HepG2 (cell line): ENCODE results near the gene CPSF4. TPM values are rescaled to one million over a fixed set of nuclear protein-coding genes. Genes with fewer than 3 reads are reported as not detected.

ENCODE experiments used
- CBX1 ChIP-seq: IDR thresholded peaks from one replicate; pipeline ENCODE4 v1.6.1; 2016; ENCODE audit warnings: antibody characterized with exemption, low read depth
- DPF2 ChIP-seq: sonication (generic); formaldehyde crosslinking; IDR thresholded peaks from 2 replicates; pipeline ENCODE4 v1.4.0; 2020; ENCODE audit warnings: mild to moderate bottlenecking, low read depth, missing genetic modification reagents, borderline replicate concordance
- E2F2 ChIP-seq: sonication (generic); formaldehyde crosslinking; IDR thresholded peaks from 2 replicates; pipeline ENCODE4 v1.4.0; 2020; ENCODE audit warnings: missing genetic modification reagents, borderline replicate concordance
- GLI4 ChIP-seq: sonication (generic); formaldehyde crosslinking; IDR thresholded peaks from 2 replicates; pipeline ENCODE4 v1.5.1; 2020; ENCODE audit warnings: missing genetic modification reagents, mild to moderate bottlenecking, moderate library complexity, borderline replicate concordance
- KAT8 ChIP-seq: IDR thresholded peaks from 2 replicates; pipeline ENCODE4 v1.6.1; 2016; ENCODE audit warnings: missing genetic modification reagents, missing compliant biosample characterization
- KDM5B ChIP-seq: sonication (generic); formaldehyde crosslinking; IDR thresholded peaks from 2 replicates; pipeline ENCODE4 v1.4.0; 2020; ENCODE audit warnings: missing genetic modification reagents, mild to moderate bottlenecking, borderline replicate concordance
- MNT ChIP-seq: fragments of 450-650 bp; IDR thresholded peaks from 2 replicates; pipeline ENCODE4 v1.6.1; 2016
- MZF1 ChIP-seq: sonication (generic); formaldehyde crosslinking; IDR thresholded peaks from 2 replicates; pipeline ENCODE4 v1.8.1; 2023; ENCODE audit warnings: mild to moderate bottlenecking, missing genetic modification reagents, borderline replicate concordance
- NCOR1 ChIP-seq: fragments of 200-600 bp; sonication (generic); IDR thresholded peaks from 2 replicates; pipeline ENCODE4 v1.7.0; 2017; ENCODE audit warnings: antibody characterized with exemption, low read length, borderline replicate concordance
- NFRKB ChIP-seq: fragments of 450-650 bp; IDR thresholded peaks from 2 replicates; pipeline ENCODE4 v1.6.1; 2017
- PPARG ChIP-seq: conservative IDR thresholded peaks from 2 replicates; pipeline ENCODE4 v1.6.1; 2016; ENCODE audit warnings: missing biosample characterization, missing genetic modification reagents
- SMAD9 ChIP-seq: sonication (generic); formaldehyde crosslinking; IDR thresholded peaks from 2 replicates; pipeline ENCODE4 v1.5.1; 2020; ENCODE audit warnings: mild to moderate bottlenecking, missing genetic modification reagents
- SNRNP70 ChIP-seq: fragments of 200-400 bp; formaldehyde crosslinking; IDR thresholded peaks from 2 replicates; pipeline ENCODE4 v1.6.1; 2017; ENCODE audit warnings: mild to moderate bottlenecking, low read depth, low read length, moderate library complexity
- STAT6 ChIP-seq: sonication (generic); formaldehyde crosslinking; IDR thresholded peaks from 2 replicates; pipeline ENCODE4 v1.4.0; 2020; ENCODE audit warnings: missing genetic modification reagents, mild to moderate bottlenecking, borderline replicate concordance
- TBL1XR1 ChIP-seq: fragments of 150-350 bp; IDR thresholded peaks from 2 replicates; pipeline ENCODE4 v1.6.1; 2014; ENCODE audit warnings: borderline replicate concordance, low read length; ENCODE audit not compliant: partially characterized antibody
- TBX3 ChIP-seq: fragments of 450-650 bp; IDR thresholded peaks from 2 replicates; pipeline ENCODE4 v1.6.1; 2017; ENCODE audit warnings: antibody characterized with exemption, mild to moderate bottlenecking, inconsistent platforms, borderline replicate concordance
- ZBTB43 ChIP-seq: sonication (generic); formaldehyde crosslinking; conservative IDR thresholded peaks from 2 replicates; pipeline ENCODE4 v1.4.0; 2020; ENCODE audit warnings: missing genetic modification reagents
- ZMAT3 ChIP-seq: sonication (generic); formaldehyde crosslinking; conservative IDR thresholded peaks from 2 replicates; pipeline ENCODE4 v1.7.0; 2021; ENCODE audit warnings: missing genetic modification reagents
- ZNF296 ChIP-seq: sonication (generic); formaldehyde crosslinking; conservative IDR thresholded peaks from 2 replicates; pipeline ENCODE4 v1.5.0; 2020; ENCODE audit warnings: mild to moderate bottlenecking, missing genetic modification reagents
- ZNF441 ChIP-seq: sonication (generic); formaldehyde crosslinking; IDR thresholded peaks from 2 replicates; pipeline ENCODE4 v1.7.0; 2021; ENCODE audit warnings: missing genetic modification reagents, borderline replicate concordance
- ZNF580 ChIP-seq: IDR thresholded peaks from 2 replicates; pipeline ENCODE4 v1.6.1; 2016; ENCODE audit warnings: low read depth, borderline replicate concordance
- polyA plus RNA-seq, 8 experiments: library from polyadenylated mRNA; depleted of rRNA in 3 of 8; stranded (reverse) in 7 of 8; unstranded in 1 of 8; fragments of >200 nt; fragmentation: Illumina TruSeq in 4 of 8; extraction: Trizol in 4 of 8; gene quantifications; 2 replicates each; pipeline versions ENCODE4 v1.2.1 to v1.2.3, GENCODE V29; 2011 to 2016; ENCODE audit warnings: low read depth in 4 of 8, missing spikeins in 1 of 8, mixed read lengths in 1 of 8; ENCODE audit not compliant: insufficient read depth in 1 of 8
- total RNA-seq, 5 experiments: library from RNA; depleted of rRNA; stranded (reverse); fragments of >200 nt; fragmentation: Illumina TruSeq; extraction: Trizol; gene quantifications; 2 replicates each; pipeline ENCODE4 v1.2.3, GENCODE V29; 2016; ENCODE audit warnings: low read depth in 1 of 5

The CPSF4 gene
- total and polyA plus RNA-seq, 2 of the 13 experiments (the other 11 are each of a cell fraction or from before 2014, with no cell fraction given), result 34.1 to 49.6 TPM

- TF ChIP-seq TBL1XR1 (peak; percentile 55), NCOR1 (peak; percentile 60; the same call in 1 of the 2 replicates), KDM5B (CRISPR knock-in tag) (no peak), E2F2 (CRISPR knock-in tag) (no peak), ZBTB43 (no peak; the same call in 1 of the 2 replicates), STAT6 (CRISPR knock-in tag) (peak; percentile 76; the same call in 1 of the 2 replicates), ZNF296 (no peak), SMAD9 (CRISPR knock-in tag) (no peak), TBX3 (no peak), MZF1 (CRISPR knock-in tag) (no peak), ZMAT3 (CRISPR knock-in tag) (0 out of 2 replicates have a peak, but pooled peaks have one; percentile 46), PPARG (CRISPR knock-in tag) (peak; percentile 50; the same call in 1 of the 2 replicates), GLI4 (CRISPR knock-in tag) (no peak), DPF2 (CRISPR knock-in tag) (0 out of 2 replicates have a peak, but pooled peaks have one; percentile 17), ZNF580 (CRISPR knock-in tag) (peak; percentile 95; the same call in 1 of the 2 replicates), SNRNP70 (no peak), ZNF441 (CRISPR knock-in tag) (no peak; the same call in 1 of the 2 replicates), MNT (peak; percentile 58), KAT8 (CRISPR knock-in tag) (peak; percentile 94), CBX1 (peak; percentile 34), NFRKB (no peak)
Observed at GRCh38 chr7:99408379-99409191, 30.2 kb upstream of the CPSF4 start, which contains the start of the genes BUD31 and PDAP1 (continued).
